HG03342 (cell line): ENCODE results near the gene DCLK1.

Source experiments
- ATAC-seq: cut with Tn5 transposase; IDR thresholded peaks from one replicate; pipeline ENCODE4 v1.9.1; 2021; ENCODE audit warnings: mild to moderate bottlenecking, moderate library complexity; ENCODE audit not compliant: unreplicated experiment

The DCLK1 gene

DNA sequence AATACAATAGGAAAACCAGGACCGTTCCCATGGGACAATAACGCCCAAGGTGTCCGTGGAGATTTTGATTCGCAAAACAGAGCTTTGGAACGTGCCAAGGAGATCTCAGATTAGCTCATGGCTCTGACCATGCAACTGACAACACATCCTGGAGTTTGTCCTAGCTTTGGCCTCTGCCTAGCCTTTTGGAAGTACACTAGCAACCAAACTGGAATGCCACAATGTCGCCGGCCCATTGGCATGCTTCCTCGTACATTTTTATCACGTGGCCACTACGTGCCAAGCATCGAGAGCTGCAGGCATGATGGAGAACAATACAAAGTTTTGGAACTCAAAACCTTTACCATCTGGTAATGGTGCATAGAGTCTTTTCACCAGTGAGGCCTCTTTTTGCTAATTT, 256.5 kb downstream of the DCLK1 start:
- ATAC-seq: no peak

DNA sequence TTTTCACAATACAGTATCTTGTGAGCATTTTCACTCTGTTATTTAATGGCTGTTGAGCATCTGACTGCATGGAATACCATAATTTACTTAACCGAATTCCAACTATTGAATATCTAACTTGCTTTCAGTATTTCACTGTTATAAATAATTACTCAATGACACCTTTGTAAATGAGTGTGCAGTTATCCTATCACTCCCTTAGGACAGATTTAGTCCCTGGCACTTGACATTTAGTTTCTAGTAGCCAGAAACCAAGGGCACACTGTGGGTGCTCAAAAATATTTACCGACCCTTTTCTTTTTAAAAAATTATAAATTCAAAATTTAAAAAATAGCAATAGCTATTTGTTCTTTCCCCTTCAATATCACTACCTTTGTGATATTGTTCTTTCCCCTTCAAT, 258.8 kb downstream of the DCLK1 start:
- no peak for ATAC-seq

DNA sequence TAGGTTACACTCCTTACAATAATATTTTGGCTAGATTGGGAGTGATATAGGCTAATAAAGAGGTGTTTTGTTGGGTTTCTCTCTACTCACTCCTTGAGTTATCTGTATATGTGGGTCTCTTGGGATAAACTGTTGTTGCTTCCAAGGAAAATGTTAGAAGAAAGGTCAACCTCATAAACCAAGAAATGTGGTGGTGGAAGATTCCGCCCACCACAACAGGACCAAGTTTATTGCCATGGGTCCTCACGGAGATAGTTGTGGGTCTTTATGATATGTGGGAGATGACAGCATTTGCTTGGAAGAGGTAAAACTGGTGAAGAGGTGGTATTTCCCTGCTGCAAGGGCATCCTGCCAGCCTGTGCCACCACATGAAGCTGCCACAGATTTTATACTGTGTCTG, 259.6 kb downstream of the DCLK1 start:
- ATAC-seq: no peak

DNA sequence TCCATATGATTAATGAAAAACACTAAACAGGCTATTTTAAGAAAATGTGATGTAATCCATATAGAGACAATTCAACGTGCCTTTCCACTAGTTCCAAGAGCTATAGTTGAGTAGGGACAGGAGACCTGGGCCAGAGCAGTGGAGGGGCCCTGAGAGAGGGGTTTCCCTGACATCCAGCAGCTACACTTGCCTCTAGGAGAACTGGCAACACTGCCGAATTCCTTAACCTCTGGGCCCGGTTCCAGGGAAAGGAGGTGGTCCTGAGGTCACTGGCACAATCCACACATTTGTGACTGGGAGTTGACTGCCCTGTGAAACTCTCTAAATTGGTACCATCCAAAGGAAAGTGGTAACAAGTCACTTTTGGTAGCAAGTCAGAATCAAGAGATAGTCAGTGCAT, 264.4 kb downstream of the DCLK1 start:
- ATAC-seq: no peak

DNA sequence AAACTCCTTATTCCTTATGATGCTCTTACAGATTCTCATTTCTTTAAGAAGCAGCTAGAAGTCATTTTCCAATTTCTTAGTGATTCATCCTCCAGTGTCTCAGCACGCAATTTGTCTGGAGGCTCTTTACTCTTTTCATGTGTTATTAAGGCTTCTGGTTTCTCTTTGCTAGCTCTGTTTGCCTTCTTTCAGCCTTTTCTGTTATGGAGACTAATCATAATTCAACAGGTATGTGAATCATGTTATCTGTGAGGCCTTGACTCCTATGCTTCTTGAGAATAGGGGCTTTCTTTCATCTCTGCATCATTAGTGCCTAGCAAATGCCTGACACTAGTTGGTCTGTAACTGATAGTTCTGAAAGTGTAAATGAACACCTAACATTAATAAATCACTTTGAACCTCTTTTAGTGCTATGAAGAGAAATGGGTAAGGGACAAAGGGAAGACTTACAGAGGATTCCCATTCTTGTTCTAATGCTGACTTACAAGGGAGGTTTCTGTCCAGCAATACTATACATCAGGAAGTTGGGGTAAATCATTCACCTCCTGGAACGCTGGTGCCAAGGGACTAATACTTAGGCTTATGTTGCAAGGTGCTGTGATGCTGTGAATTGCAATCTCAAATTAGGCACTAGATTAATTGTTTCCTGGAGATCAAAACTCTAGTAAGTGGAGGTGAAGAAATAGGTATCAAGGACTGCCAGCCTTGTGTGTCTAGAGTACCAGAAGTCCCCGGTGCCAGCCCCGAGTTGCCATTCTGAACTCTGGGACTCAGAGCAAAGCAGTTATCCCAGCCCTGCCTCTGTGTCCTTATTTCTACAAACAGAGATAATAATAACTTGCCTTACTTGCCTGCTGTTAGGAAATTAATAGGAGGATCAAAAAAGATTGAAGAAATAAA, 265.6 kb downstream of the DCLK1 start:
- ATAC-seq: no peak

DNA sequence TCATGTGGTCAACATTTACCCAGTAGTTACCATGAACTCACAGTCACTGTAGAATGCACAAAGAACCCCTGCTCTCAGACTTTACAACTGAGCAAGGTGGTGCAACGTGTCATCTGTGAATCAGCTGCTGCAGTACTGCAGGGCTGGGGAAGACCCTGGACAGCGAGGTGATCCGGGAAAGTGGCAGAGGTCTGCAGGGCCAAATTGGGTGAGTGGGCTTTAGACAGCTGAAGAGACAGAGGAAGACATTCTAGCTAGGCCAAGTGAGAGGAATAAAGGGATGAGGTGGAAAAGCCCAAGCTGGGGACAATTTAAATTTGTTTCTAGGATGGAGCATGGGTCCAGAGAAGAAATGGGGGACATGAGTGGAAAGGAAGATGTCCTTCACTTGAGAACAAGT, 270.5 kb downstream of the DCLK1 start:
- no peak for ATAC-seq

DNA sequence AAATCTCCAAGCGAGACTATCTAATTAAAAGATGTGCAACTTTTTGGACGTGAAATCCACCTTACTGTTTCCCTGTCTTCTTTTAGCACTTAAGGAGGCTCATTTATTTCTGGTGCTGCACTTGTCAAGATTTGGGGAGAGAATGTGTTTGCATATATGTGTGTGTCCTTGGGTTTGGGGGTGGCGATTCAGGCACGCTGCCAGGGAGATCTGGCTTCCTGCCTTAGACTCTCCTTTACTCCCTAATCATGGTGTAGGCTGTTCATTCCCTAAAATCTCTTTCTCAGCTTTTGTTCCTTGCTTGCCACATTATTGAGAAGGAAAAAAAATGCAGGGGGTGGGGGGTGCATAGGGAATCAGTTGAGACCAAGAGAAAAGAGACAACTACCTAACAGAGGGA, 271.2 kb downstream of the DCLK1 start:
- no peak for ATAC-seq

DNA sequence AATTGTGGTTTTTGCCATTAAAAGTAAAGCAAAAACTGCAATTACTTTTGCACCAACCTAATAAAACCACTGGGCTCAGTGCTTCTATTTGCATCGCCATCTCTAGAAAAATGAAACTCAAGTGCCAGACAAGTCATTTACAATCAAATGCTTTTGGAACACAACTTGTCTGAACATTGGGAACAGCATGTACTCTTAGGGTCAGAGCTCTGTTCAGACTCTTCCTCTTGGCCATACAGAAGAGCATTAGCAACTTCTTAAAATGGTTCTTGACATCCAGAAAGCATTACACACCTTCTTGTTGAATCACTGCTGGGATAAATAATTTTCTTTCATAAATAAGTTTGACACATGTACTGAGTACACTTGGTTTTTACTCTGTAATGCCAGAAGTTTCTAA, 272.5 kb downstream of the DCLK1 start:
- ATAC-seq: no peak

DNA sequence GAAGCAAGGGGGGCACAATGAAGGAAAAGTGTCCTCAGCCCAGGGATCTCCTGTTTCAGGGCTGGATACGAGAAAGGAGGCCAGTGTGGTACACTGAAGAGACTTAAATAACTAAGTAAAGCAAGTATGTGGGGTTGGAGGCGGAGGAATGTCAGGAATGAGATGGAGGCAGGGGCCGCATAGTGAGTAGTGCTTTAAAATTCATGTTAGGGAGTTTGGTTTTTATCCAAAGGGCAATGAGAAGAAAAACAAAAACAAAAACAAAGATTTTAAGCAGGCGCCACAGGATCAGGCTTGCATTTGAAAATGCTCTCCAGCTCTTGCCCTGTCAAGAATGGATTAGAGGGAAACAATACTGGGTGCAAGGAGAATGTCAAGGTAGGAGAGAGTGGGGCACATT, 273.4 kb downstream of the DCLK1 start:
- ATAC-seq: no peak

DNA sequence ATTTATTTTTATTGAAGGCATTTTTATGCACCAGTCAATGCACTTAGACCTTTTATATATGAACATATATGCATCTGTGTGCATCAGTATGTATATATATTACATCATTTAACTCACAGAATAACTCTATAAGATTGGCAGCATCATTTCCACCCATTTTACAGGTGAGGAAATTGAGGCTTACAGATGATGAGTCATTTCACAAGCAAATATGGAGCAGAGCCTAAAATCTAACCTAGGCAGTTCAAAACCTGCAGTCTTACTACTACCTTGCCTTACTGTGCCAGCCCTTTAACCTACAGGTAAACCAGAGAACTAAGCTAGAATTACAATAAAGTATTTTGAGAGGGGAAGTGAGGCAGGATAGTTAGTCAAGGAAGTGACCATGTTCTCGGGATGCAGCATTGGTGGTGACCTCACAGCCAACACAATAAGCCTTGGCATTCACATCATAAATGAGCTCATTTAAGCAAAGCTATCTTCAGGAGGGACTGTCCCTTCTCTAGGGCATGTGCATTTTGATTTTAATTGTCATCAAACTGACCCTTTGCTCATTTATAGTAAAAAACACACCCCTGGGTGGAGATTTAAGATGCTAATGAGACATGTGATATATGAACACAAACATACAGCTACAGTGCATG, 274.3 kb downstream of the DCLK1 start:
- no peak for ATAC-seq

DNA sequence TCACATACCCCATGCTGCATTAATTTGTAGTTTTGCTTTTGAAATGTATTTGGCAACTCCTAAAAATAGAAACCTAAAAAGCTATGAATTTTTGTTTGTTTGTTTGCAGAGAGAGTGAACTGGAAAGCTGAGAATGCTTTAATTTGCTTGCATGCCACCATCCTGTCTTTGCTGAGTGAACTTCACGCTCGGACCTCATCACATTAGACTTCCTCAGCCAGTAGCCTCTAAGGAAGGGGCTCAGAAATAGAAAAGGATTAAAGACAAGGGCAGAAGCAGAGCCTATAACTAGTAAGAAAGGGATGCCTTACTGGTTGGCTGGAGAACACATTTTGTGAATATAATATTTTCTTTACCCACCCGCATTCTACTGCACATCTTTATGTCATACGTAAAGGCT, 275.1 kb downstream of the DCLK1 start:
- no peak for ATAC-seq

DNA sequence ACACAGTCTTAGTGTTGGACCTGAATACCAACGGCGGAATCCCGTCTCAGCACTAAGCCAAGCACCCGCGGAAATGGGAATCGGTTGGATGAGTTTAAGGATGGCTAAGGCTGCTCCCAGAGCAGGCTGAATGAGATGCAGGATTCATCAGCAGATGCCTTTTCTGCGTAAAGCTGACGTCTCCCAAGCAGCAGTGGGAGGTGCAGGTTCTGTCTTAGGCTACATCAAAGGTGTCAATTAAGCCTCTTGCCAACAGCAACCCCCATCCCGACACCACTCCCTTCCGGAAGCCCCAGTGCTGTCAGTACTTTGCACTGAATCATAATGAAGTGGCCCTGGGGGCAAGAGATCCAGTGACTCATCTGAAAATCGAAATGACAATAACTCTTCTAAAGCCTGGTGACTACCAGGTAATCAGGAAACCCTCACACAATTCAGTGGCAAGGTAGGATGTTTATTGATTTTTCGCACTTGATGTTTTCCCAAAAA, 275.6 kb downstream of the DCLK1 start:
- ATAC-seq: no peak

DNA sequence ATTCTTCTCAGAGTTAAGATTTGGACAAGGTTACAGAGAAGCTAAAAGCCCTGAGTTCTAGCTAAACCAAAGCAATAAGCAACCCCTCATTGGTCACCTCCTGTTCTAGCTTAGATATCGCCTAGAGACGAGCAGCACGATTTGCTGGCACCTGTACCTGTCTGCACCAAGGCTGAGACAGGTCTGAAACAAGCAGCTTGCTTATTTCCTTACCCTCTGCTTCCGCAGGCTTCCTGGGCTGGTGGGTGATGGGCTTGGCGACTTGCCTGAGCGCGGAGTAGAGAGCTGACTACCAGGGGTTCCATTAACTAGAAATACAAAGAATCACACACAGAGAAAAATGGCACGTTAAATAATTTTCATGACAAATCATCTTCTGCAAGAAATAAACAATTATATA, 276.9 kb downstream of the DCLK1 start:
- ATAC-seq: no peak

DNA sequence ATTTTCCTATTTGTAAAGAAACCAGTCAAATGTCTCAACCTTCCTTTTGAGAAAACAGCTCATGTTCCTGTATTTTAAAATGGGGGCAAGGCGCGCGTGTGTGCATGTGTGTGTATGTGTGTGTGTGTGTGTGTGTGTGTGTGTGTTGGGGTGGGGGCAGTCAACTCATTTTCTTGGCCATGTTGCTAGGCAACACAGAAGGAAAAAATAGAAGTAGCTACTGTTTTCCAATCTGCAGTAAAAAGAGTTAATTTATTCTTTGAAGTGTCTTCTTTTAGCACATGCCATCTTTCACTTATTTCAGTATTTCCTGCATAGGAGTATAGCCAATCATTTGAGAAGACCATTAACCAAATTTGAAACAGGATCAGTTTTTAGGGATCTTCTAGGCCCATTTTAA, 279.3 kb downstream of the DCLK1 start:
- no peak for ATAC-seq

DNA sequence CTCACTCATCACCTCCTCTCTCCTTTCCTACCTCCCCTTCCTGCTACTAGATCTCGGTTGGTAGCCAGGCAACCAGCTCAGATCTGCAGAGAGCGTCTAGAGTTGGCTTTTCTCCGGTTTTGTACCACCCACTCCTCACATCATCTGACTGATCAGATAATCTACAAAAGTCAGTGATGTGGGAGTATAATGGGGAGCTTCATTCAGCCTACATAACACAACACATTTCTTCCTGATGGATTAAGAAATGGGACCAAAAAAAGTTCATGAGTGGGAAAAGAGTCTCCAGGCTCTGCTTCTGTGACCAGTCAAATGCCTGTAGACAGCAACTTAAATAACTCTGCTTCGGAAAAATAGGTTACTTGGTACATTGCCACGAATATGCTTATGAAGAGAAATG, 279.8 kb downstream of the DCLK1 start:
- ATAC-seq: no peak

DNA sequence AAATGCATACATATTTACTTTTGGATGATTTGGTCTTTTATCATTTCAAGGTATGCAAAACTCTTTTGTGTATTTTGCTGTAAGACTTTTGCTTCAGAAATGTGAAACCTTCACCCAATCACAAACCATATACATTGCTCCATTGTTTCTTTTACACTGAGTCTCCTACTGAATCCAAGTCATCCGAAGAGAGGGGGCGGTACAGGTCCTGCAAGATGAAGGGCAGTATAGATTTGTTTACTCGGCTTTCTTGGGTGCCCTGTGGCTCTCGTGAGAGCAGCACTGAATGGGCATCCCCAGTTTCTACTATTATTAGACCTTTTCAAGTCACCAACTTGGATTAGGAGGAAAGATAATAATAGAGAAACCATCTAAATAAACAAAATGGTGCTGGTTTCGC, 280.6 kb downstream of the DCLK1 start:
- ATAC-seq: no peak

DNA sequence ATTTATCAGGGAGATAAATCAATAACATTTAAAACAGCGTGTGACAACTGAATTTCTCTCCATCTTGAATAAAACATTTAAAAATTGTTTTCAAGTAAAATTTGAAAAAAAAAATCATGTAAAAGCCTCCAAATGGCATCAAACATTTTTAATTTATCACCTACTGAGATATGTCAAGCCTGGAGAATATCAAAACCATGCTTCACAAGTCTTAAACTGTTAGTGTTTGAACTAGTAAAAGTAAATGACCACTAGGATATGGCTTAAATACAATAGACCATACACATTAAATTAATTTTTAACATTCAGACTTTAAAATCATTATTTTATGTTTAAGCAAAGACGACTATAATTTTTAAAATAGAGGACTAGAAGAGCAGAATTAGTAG, 281.9 kb downstream of the DCLK1 start:
- ATAC-seq: no peak

DNA sequence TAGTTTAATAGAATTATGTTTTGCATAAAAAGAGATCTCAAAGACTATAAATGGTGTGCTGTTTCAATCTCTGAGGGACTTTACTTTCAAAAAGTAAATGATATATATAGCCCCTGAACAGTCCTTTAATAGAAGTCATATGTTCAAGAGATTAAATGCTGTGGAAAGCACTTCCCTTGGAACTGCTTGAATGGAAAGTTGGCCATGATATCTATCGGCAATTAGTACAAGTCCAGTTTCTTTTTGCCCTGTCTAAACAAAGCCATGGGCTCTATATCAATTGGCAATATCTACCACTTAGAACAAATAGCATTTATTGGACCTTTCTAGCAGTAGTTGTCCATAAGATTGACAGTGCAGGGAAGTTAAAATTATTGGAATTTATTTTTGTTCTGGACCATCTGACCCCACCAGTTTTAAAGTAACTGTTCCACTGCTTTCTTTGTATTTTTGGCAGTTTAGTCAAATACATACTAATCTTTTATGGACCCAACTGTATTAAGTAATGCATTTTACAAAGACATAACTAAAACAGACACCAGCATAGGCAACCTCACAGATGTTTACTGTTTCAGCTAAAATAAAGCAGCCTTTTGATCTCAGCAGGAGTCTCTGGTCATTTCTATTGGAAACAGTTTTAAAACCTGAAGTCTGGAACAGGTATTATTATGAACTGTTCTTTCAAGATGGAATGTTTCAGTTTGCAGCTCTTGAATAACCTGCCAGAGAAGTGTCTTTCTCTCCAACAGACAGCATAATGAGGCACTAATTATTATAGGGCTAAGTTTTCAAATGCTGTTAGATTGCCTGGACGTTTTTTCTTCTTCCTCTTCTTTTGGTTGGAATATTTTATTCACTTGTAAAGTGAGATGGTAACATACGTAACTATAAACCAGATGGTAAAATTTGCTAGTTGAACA, 282.6 kb downstream of the DCLK1 start:
- no peak for ATAC-seq

DNA sequence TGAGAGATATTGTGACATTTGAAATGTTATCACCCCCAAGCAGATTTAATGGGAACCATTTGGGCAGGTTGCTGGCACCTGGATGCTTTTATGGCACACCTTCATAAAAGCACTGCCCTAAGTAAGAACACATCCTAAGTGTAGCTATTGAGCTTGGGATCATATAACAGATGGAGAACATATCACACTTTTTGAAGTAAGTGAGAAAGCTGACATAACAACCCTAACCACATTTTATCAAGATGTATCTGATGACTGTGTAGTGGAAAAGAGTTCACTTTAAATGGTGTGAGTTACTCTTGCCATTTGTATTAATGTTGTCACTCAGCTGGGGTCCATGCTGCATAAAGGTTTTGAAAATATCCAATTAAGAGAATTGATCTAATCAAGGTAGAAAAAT, 287.9 kb downstream of the DCLK1 start:
- no peak for ATAC-seq

DNA sequence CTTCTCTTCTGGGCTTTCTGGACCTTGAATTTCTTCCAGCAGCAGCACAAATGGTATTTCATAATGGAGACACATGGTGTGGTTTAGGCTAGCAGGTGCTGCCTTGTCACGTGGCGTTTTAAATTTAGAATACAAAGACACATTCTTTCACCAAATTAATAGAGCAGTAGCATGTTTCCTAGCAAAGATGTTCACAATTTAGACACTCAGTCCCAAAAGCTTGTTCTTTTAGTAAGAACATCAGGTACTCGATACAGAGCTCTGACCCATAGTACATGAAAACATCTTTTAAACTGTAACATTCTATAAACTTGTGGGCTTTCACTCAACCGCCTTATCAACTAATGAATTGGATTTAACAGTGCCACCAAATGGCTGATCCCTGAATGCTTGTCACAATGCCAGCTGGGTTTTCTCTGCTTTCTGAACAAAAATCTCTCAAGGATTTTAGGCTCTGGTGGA, 290.1 kb downstream of the DCLK1 start:
- ATAC-seq: no peak

DNA sequence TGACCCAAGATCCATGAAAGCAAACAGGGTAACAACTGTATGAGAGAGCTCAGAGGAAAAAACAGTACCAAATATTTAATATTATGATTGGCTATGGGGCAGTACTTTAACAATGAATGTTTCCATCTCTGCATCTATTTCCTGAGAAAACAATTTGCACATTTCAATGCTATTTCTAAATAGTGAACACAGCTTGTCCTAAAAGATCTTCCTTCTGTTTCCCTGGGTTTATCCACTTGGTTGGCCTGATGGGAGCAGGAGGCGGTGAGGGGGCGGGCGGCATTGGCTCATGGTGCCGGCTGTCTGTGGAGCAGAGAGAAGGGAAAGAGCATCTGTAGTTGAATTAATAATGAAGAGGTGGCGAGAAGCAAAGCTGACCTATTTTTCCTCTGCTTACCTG, 291.4 kb downstream of the DCLK1 start:
- ATAC-seq: no peak
